Stimulated activated CD4-positive, alpha-beta T cell treated with anti-CD3 and anti-CD28 coated beads, Interleukin-12 subunit alpha, Interleukin-12 subunit beta, amount 100 ng/mL, for 24 hours (primary cell): ENCODE data around the gene PTGFRN.

Experiments
- DNase-seq, 2 experiments: peaks; one replicate each; pipeline ENCODE4 v3.0.0-alpha.2; 2020; ENCODE audit warnings: low read depth in 2 of 2

PTGFRN gene

GRCh38 chr1:116944613-116945012 is 34.9 kb downstream of the PTGFRN start:
- no peak for DNase-seq

- DNase-seq: no peak
Measured at GRCh38 chr1:116945421-116945820, 35.7 kb downstream of the PTGFRN start.

- DNase-seq: no peak
Measured at GRCh38 chr1:116945996-116946395, 36.3 kb downstream of the PTGFRN start.

GRCh38 chr1:116947092-116947860 is 37.6 kb downstream of the PTGFRN start:
- DNase-seq: no peak

- DNase-seq: no peak
Measured at GRCh38 chr1:116948046-116948445, 38.3 kb downstream of the PTGFRN start.

- no peak for DNase-seq
Measured at GRCh38 chr1:116948642-116949041, 38.9 kb downstream of the PTGFRN start.

- no peak for DNase-seq
Measured at GRCh38 chr1:116949213-116949985, 39.7 kb downstream of the PTGFRN start.

GRCh38 chr1:116950517-116951199 is 40.9 kb downstream of the PTGFRN start:
- no peak for DNase-seq

GRCh38 chr1:116951200-116951935 is 41.7 kb downstream of the PTGFRN start:
- DNase-seq: no peak

GRCh38 chr1:116952738-116953275 is 43.1 kb downstream of the PTGFRN start:
- no peak for DNase-seq

- no peak for DNase-seq
Measured at GRCh38 chr1:116954440-116954839, 44.7 kb downstream of the PTGFRN start.

GRCh38 chr1:116956378-116956777 is 46.7 kb downstream of the PTGFRN start:
- DNase-seq: no peak

GRCh38 chr1:116957646-116958045 is 47.9 kb downstream of the PTGFRN start:
- DNase-seq: no peak

GRCh38 chr1:116958110-116958509 is 48.4 kb downstream of the PTGFRN start:
- DNase-seq: no peak

- no peak for DNase-seq
Measured at GRCh38 chr1:116958977-116959376, 49.3 kb downstream of the PTGFRN start.

GRCh38 chr1:116961606-116962005 is 51.9 kb downstream of the PTGFRN start:
- DNase-seq: no peak

- DNase-seq: no peak
Measured at GRCh38 chr1:116962987-116963639, 53.4 kb downstream of the PTGFRN start.

- DNase-seq: no peak
Measured at GRCh38 chr1:116966791-116967190, 57.1 kb downstream of the PTGFRN start.

- DNase-seq: no peak
Measured at GRCh38 chr1:116968724-116969123, 59.0 kb downstream of the PTGFRN start.

GRCh38 chr1:116971258-116971860 is 61.6 kb downstream of the PTGFRN start:
- DNase-seq: no peak
